HTR-8/SVneo (cell line): ENCODE measurements around the gene RABEP2.

ENCODE experiments used
- DNase-seq: peaks from one replicate; pipeline ENCODE4 v3.0.0; 2011; ENCODE audit warnings: low spot score, mixed read lengths; ENCODE audit not compliant: insufficient read length
- FAIRE-seq: peaks from 2 replicates; lab custom pipeline; 2011; peaks lifted over from hg19 to GRCh38; lab: Jason Lieb, UNC

Gene RABEP2

DNA sequence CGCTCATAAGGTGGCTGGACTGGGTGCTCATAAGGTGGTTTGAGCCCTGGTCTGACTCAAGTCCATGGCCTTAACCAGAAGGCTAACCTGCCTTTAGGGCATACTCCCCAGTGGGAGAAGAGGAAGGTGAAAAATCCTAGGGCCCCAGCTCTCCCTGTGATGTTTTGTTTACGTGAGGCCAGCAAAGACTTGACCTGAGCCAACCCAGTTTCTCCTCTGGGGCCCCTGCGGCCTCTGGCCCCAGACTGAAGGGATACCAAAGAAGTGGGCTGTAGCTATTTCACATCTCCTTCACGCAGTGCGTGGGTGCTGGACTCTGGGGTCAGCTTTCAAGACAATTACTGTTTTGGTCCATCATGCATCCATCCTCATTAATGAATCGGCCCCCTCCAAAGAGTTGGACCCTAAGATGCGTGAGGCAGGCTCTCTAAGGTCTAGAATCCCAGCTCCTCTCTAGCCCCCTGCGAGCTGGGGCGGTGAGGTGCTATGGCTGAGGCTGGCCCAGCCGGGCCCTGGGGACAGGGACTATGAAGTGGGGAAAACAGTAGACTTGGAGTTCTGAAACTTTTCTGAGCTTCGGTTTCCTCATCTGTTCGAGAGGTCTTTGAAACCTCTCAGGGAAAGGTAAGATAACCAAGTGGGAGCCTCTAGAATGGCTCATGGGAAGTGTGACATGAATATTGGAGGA lies 59.9 kb downstream of the RABEP2 start:
- no peak for FAIRE-seq
- no peak for DNase-seq

- DNase-seq (no peak), FAIRE-seq (no peak)
Measured at GRCh38 chr16:28863929-28864793, 60.9 kb downstream of the RABEP2 start.

DNA sequence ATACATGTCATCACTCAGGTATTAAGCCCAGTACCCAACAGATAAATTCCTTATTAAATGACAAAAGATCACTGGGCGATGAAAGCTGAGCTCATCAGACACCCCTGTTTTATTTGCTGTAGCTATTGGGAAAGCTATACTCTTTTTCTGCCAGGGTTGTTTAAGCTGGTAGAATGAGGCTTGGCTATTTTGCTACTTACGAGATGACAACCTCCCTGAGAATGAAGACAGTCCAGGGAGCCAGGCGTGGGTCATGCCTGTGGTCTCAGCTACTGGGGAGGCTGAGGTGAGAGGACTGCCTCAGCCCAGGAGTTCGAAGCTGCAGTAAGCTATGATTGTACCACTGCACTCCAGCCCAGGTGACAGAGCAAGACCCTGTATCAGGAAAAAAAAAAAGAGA lies 65.7 kb downstream of the RABEP2 start:
- DNase-seq (no peak), FAIRE-seq (no peak)

GRCh38 chr16:28858421-28858820 lies 66.6 kb downstream of the RABEP2 start:
- FAIRE-seq (no peak), DNase-seq (no peak)
